Measurements from ENCODE around the gene CRYBA4.
A peak's percentile ranks its signal among the peaks of the same experiment; 100 is the strongest.

Gene CRYBA4

GRCh38 chr22:26665813-26666231, 44.1 kb downstream of the CRYBA4 start:
- DNase-seq = no peak

GRCh38 chr22:26667140-26667539, 45.4 kb downstream of the CRYBA4 start:
- no peak for DNase-seq

GRCh38 chr22:26669060-26669481, 47.3 kb downstream of the CRYBA4 start:
- no peak for DNase-seq

GRCh38 chr22:26670459-26670858, 48.7 kb downstream of the CRYBA4 start:
- DNase-seq = no peak

- DNase-seq = no peak
Observed at GRCh38 chr22:26671317-26672059, 49.7 kb downstream of the CRYBA4 start.

GRCh38 chr22:26672060-26672471, 50.3 kb downstream of the CRYBA4 start:
- no peak for DNase-seq

GRCh38 chr22:26672590-26673468, 51.1 kb downstream of the CRYBA4 start:
- DNase-seq = peak; percentile 72

GRCh38 chr22:26673486-26673885, 51.7 kb downstream of the CRYBA4 start:
- no peak for DNase-seq

GRCh38 chr22:26674211-26675190, 52.7 kb downstream of the CRYBA4 start:
- DNase-seq = no peak

GRCh38 chr22:26675687-26676268, 54.0 kb downstream of the CRYBA4 start:
- DNase-seq = no peak

- no peak for DNase-seq
Observed at GRCh38 chr22:26677217-26677616, 55.5 kb downstream of the CRYBA4 start.

- DNase-seq = no peak
Observed at GRCh38 chr22:26679003-26679629, 57.4 kb downstream of the CRYBA4 start.
